ENCODE measurements around the gene PDILT.

PDILT gene

GRCh38 chr16:20402651-20403050 lies 1.9 kb downstream of the PDILT start:
- no peak for DNase-seq (ENCODE audit: low read depth, low spot score)

GRCh38 chr16:20401475-20402016 lies 3.0 kb downstream of the PDILT start:
- DNase-seq (ENCODE audit: low read depth, low spot score), result no peak

GRCh38 chr16:20401066-20401465 lies 3.5 kb downstream of the PDILT start:
- no peak for DNase-seq (ENCODE audit: low read depth, low spot score)

GRCh38 chr16:20399185-20399584 lies 5.4 kb downstream of the PDILT start:
- no peak for DNase-seq (ENCODE audit: low read depth, low spot score)

GRCh38 chr16:20398603-20399002 lies 5.9 kb downstream of the PDILT start:
- DNase-seq (ENCODE audit: low read depth, low spot score), result no peak

- no peak for DNase-seq (ENCODE audit: low read depth, low spot score)
Observed at GRCh38 chr16:20397468-20398074, 7.0 kb downstream of the PDILT start.

GRCh38 chr16:20396846-20397467 lies 7.6 kb downstream of the PDILT start:
- no peak for DNase-seq (ENCODE audit: low read depth, low spot score)

- DNase-seq (ENCODE audit: low read depth, low spot score), result no peak
Observed at GRCh38 chr16:20395946-20396345, 8.6 kb downstream of the PDILT start.

- DNase-seq (ENCODE audit: low read depth, low spot score), result no peak
Observed at GRCh38 chr16:20393801-20394577, 10.5 kb downstream of the PDILT start.

- no peak for DNase-seq (ENCODE audit: low read depth, low spot score)
Observed at GRCh38 chr16:20391045-20391444, 13.5 kb downstream of the PDILT start.

GRCh38 chr16:20388854-20389253 lies 15.7 kb downstream of the PDILT start:
- no peak for DNase-seq (ENCODE audit: low read depth, low spot score)

- DNase-seq (ENCODE audit: low read depth, low spot score), result no peak
Observed at GRCh38 chr16:20387978-20388377, 16.6 kb downstream of the PDILT start.

- DNase-seq (ENCODE audit: low read depth, low spot score), result peak; percentile 7
Observed at GRCh38 chr16:20385844-20386832, 18.4 kb downstream of the PDILT start.

GRCh38 chr16:20383106-20384029 lies 21.2 kb downstream of the PDILT start:
- DNase-seq (ENCODE audit: low read depth, low spot score), result peak; percentile 6

- no peak for DNase-seq (ENCODE audit: low read depth, low spot score)
Observed at GRCh38 chr16:20382202-20382948, 22.2 kb downstream of the PDILT start.

GRCh38 chr16:20380782-20381181 lies 23.8 kb downstream of the PDILT start:
- DNase-seq (ENCODE audit: low read depth, low spot score), result no peak

GRCh38 chr16:20377181-20377580 lies 27.4 kb downstream of the PDILT start:
- DNase-seq (ENCODE audit: low read depth, low spot score), result no peak

- DNase-seq (ENCODE audit: low read depth, low spot score), result no peak
Observed at GRCh38 chr16:20372701-20373100, 31.8 kb downstream of the PDILT start.

GRCh38 chr16:20369452-20370054 lies 35.0 kb downstream of the PDILT start:
- DNase-seq (ENCODE audit: low read depth, low spot score), result no peak
